OCI-LY7 (cell line): ENCODE results near the gene CDH22. TPM values are rescaled to one million over a fixed set of nuclear protein-coding genes. Genes with fewer than 3 reads are reported as not detected.

Source experiments
- BruUV-seq: library from RNA; stranded (reverse); fragments of 400-500 nt; replicated peaks from 2 replicates; lab custom pipeline; 2021; lab: Mats Ljungman, UMichigan
- CTCF ChIA-PET: fragments of 300-600 bp; sonication (Branson Sonifier 250); formaldehyde crosslinking; loops from one replicate; lab custom pipeline; 2022; ENCODE audit warnings: antibody characterized with exemption; ENCODE audit not compliant: unreplicated experiment; lab: Charles Lee
- POLR2A ChIA-PET: fragments of 300-600 bp; sonication (Branson Sonifier 250); formaldehyde crosslinking; loops from one replicate; lab custom pipeline; 2022; ENCODE audit warnings: antibody characterized with exemption; lab: Charles Lee
- DNase-seq: peaks from one replicate; pipeline ENCODE4 v3.0.0-alpha.2; 2015; ENCODE audit warnings: low spot score
- H2AFZ ChIP-seq: fragments of 200-600 bp; sonication (generic), shearing (Covaris generic); 2 replicates; pipeline ENCODE4 v1.6.1; 2014; ENCODE audit warnings: mild to moderate bottlenecking, antibody characterized with exemption, low read length, moderate library complexity
- H3K27ac ChIP-seq: fragments of 200-600 bp; sonication (generic); 2 replicates; pipeline ENCODE4 v1.5.1; 2014; ENCODE audit warnings: mixed run types, low read depth, mild to moderate bottlenecking, moderate library complexity, low read length, inconsistent platforms; ENCODE audit not compliant: poor library complexity, severe bottlenecking
- H3K36me3 ChIP-seq: fragments of 200-600 bp; sonication (generic); 2 replicates; pipeline ENCODE4 v1.6.1; 2014; ENCODE audit warnings: mild to moderate bottlenecking, antibody characterized with exemption, low read length, moderate library complexity, mixed read lengths; ENCODE audit not compliant: insufficient read depth
- H3K4me1 ChIP-seq: fragments of 200-600 bp; sonication (generic); 2 replicates; pipeline ENCODE4 v1.5.1; 2014; ENCODE audit warnings: mild to moderate bottlenecking, low read length; ENCODE audit not compliant: insufficient read depth, poor library complexity, severe bottlenecking
- H3K4me2 ChIP-seq: fragments of 200-600 bp; sonication (generic); 2 replicates; pipeline ENCODE4 v1.6.1; 2014; ENCODE audit warnings: mild to moderate bottlenecking, low read length
- H3K4me3 ChIP-seq: fragments of 200-600 bp; sonication (generic); 2 replicates; pipeline ENCODE4 v1.5.1; 2014; ENCODE audit warnings: mild to moderate bottlenecking, low read depth, low read length; ENCODE audit not compliant: poor library complexity, severe bottlenecking
- H3K79me2 ChIP-seq: fragments of 200-600 bp; sonication (generic); 2 replicates; pipeline ENCODE4 v1.6.1; 2016; ENCODE audit warnings: low read depth, mild to moderate bottlenecking, low read length, moderate library complexity, mixed read lengths; ENCODE audit not compliant: insufficient read depth
- H3K9me2 ChIP-seq: fragments of 200-600 bp; sonication (generic); 2 replicates; pipeline ENCODE4 v1.6.1; 2016; ENCODE audit warnings: mild to moderate bottlenecking, low read length, mixed read lengths; ENCODE audit not compliant: insufficient read depth
- H3K9me3 ChIP-seq: fragments of 200-600 bp; sonication (generic); 2 replicates; pipeline ENCODE4 v1.6.1; 2014; ENCODE audit warnings: mild to moderate bottlenecking, mixed run types, low read length, mixed read lengths
- H4K20me1 ChIP-seq: fragments of 200-600 bp; sonication (generic); 2 replicates; pipeline ENCODE4 v1.6.1; 2014; ENCODE audit warnings: mild to moderate bottlenecking, antibody characterized with exemption, low read length, moderate library complexity, mixed read lengths; ENCODE audit not compliant: insufficient read depth
- CTCF ChIP-seq: fragments of 200-600 bp; sonication (generic); conservative IDR thresholded peaks from 2 replicates; pipeline ENCODE4 v1.5.1; 2014; ENCODE audit warnings: mild to moderate bottlenecking, antibody characterized with exemption, low read length, moderate library complexity, mixed read lengths
- EZH2phosphoT487 ChIP-seq: fragments of 200-600 bp; sonication (generic); IDR thresholded peaks from 2 replicates; pipeline ENCODE4 v1.6.1; 2018; ENCODE audit warnings: low read depth, borderline replicate concordance, mild to moderate bottlenecking, mixed run types, antibody characterized with exemption, low read length, moderate library complexity, mixed read lengths
- intact Hi-C: fragments of 100-400 bp; cut with micrococcal nuclease; formaldehyde crosslinking; loops from one replicate; pipeline ENCODE4 v1.10.0; 2022; ENCODE audit not compliant: unreplicated experiment
- total RNA-seq, 2 experiments: library from RNA; depleted of rRNA in 1 of 2; stranded (reverse); fragments of >200 nt in 1 of 2; shearing (Covaris generic) in 1 of 2; gene quantifications; 2 replicates each; pipeline ENCODE4 v1.2.3, GENCODE V29; 2014 to 2022

Gene CDH22
- total RNA-seq, 2 experiments from 2014 or later, result not detected

GRCh38 chr20:46316984-46317684, 8.8 kb upstream of the CDH22 start:
- no peaks in the 10 kb centered on the region for H3K79me2 ChIP-seq
- DNase-seq, result no peak
- ChIA-PET POLR2A (no interaction called here), CTCF (no interaction called here)
- intact Hi-C loops, result no loop called here
- no peaks in the 10 kb centered on the region for H3K9me3 ChIP-seq
- no peaks in the 10 kb centered on the region for H4K20me1 ChIP-seq
- H3K4me2 ChIP-seq, result no peak overlapping the region
- TF ChIP-seq EZH2phosphoT487 (no peak), CTCF (no peak)
- no peaks in the 10 kb centered on the region for H3K9me2 ChIP-seq
- no peak overlapping the region for H3K4me3 ChIP-seq
- BruUV-seq, result no TSS peak
- no peak overlapping the region for H3K27ac ChIP-seq
- no peaks in the 10 kb centered on the region for H3K4me1 ChIP-seq
- no peaks in the 10 kb centered on the region for H3K36me3 ChIP-seq
- no peak overlapping the region for H2AFZ ChIP-seq

GRCh38 chr20:46315311-46315710, 7.0 kb upstream of the CDH22 start:
- Histone ChIP-seq H3K9me3 (no peaks in the 10 kb centered on the region), H3K27ac (no peak overlapping the region), H4K20me1 (no peaks in the 10 kb centered on the region), H3K4me2 (no peak overlapping the region), H2AFZ (no peak overlapping the region), H3K4me1 (no peaks in the 10 kb centered on the region), H3K9me2 (no peaks in the 10 kb centered on the region), H3K36me3 (no peaks in the 10 kb centered on the region), H3K79me2 (no peaks in the 10 kb centered on the region), H3K4me3 (no peak overlapping the region)
- intact Hi-C loops, result no loop called here
- POLR2A ChIA-PET, result no interaction called here
- TF ChIP-seq CTCF (no peak), EZH2phosphoT487 (no peak)
- no TSS peak for BruUV-seq
- DNase-seq, result no peak
- CTCF ChIA-PET, result no interaction called here
